Parathyroid adenoma (tissue), 2 donors: ENCODE results near the gene TEN1.

ENCODE experiments used
- H2AFZ ChIP-seq: fragments of 300-600 bp; sonication (generic); one replicate; pipeline ENCODE4 v1.7.0; 2017; ENCODE audit warnings: antibody characterized with exemption, mild to moderate bottlenecking
- H3K27ac ChIP-seq: fragments of 300-600 bp; sonication (generic); one replicate; pipeline ENCODE4 v1.7.0; 2017
- H3K27me3 ChIP-seq: fragments of 300-600 bp; sonication (generic); one replicate; pipeline ENCODE4 v1.7.0; 2017; ENCODE audit warnings: low read length; ENCODE audit not compliant: control insufficient read depth, insufficient read depth
- H3K36me3 ChIP-seq: fragments of 300-600 bp; sonication (generic); one replicate; pipeline ENCODE4 v1.7.0; 2017; ENCODE audit warnings: low read length; ENCODE audit not compliant: control insufficient read depth, insufficient read depth
- H3K4me1 ChIP-seq: fragments of 300-600 bp; sonication (generic); one replicate; pipeline ENCODE4 v1.7.0; 2017; ENCODE audit warnings: control low read depth
- H3K4me2 ChIP-seq: fragments of 300-600 bp; sonication (generic); one replicate; pipeline ENCODE4 v1.7.0; 2017; ENCODE audit warnings: low read length
- H3K4me3 ChIP-seq: fragments of 300-600 bp; sonication (generic); one replicate; pipeline ENCODE4 v1.7.0; 2017; ENCODE audit warnings: low read depth, low read length
- H3K79me2 ChIP-seq: fragments of 300-600 bp; sonication (generic); one replicate; pipeline ENCODE4 v1.7.0; 2017; ENCODE audit warnings: control low read depth
- H3K9ac ChIP-seq: fragments of 300-600 bp; sonication (generic); one replicate; pipeline ENCODE4 v1.7.0; 2017; ENCODE audit warnings: mild to moderate bottlenecking
- H3K9me3 ChIP-seq: fragments of 300-600 bp; sonication (generic); one replicate; pipeline ENCODE4 v1.7.0; 2017; ENCODE audit warnings: low read length; ENCODE audit not compliant: control insufficient read depth
- CTCF ChIP-seq: fragments of 300-600 bp; sonication (generic); IDR thresholded peaks from one replicate; pipeline ENCODE4 v1.7.0; 2017; ENCODE audit warnings: antibody characterized with exemption, mild to moderate bottlenecking
- donor health status: primary hyperparathyroidism.

The TEN1 gene

GRCh38 chr17:76018801-76019200 is 39.8 kb downstream of the TEN1 start:
- H3K79me2 ChIP-seq = no peaks in the 10 kb centered on the region
- H3K36me3 ChIP-seq = no peaks in the 10 kb centered on the region
- TF ChIP-seq CTCF = no peak
- H3K27ac ChIP-seq = no peak overlapping the region
- H3K9ac ChIP-seq = no peak overlapping the region
- H2AFZ ChIP-seq = no peak overlapping the region
- no peaks in the 10 kb centered on the region for H3K9me3 ChIP-seq
- H3K27me3 ChIP-seq = no peaks in the 10 kb centered on the region
- peaks cover 7% of the 10 kb centered on the region for H3K4me1 ChIP-seq
- H3K4me3 ChIP-seq = no peak overlapping the region
- H3K4me2 ChIP-seq = no peak overlapping the region

GRCh38 chr17:76019833-76020467 is 40.9 kb downstream of the TEN1 start:
- no peak overlapping the region for H3K4me2 ChIP-seq
- H3K9me3 ChIP-seq = no peaks in the 10 kb centered on the region
- H3K4me3 ChIP-seq = no peak overlapping the region
- no peak overlapping the region for H2AFZ ChIP-seq
- no peak overlapping the region for H3K27ac ChIP-seq
- H3K79me2 ChIP-seq = no peaks in the 10 kb centered on the region
- H3K27me3 ChIP-seq = no peaks in the 10 kb centered on the region
- H3K36me3 ChIP-seq = no peaks in the 10 kb centered on the region
- no peak overlapping the region for H3K9ac ChIP-seq
- no peaks in the 10 kb centered on the region for H3K4me1 ChIP-seq
- no peak for TF ChIP-seq CTCF

GRCh38 chr17:76022285-76022684 is 43.2 kb downstream of the TEN1 start:
- H3K4me1 ChIP-seq = no peaks in the 10 kb centered on the region
- H3K36me3 ChIP-seq = no peaks in the 10 kb centered on the region
- no peak for TF ChIP-seq CTCF

GRCh38 chr17:76022973-76023899 is 44.2 kb downstream of the TEN1 start:
- no peak overlapping the region for H3K27ac ChIP-seq

More at GRCh38 chr17:76022285-76022684, 43.2 kb downstream of the TEN1 start:
- Histone ChIP-seq H3K79me2 (no peaks in the 10 kb centered on the region), H3K27me3 (no peaks in the 10 kb centered on the region), H3K9ac (no peak overlapping the region), H3K27ac (no peak overlapping the region), H3K9me3 (no peaks in the 10 kb centered on the region), H3K4me3 (no peak overlapping the region), H3K4me2 (no peak overlapping the region), H2AFZ (no peak overlapping the region)

More at GRCh38 chr17:76022973-76023899, 44.2 kb downstream of the TEN1 start:
- no peak overlapping the region for H3K9ac ChIP-seq
- no peak for TF ChIP-seq CTCF
- no peaks in the 10 kb centered on the region for H3K79me2 ChIP-seq
- no peaks in the 10 kb centered on the region for H3K36me3 ChIP-seq
- no peak overlapping the region for H3K4me2 ChIP-seq
- peaks cover 7% of the 10 kb centered on the region for H3K4me1 ChIP-seq
- no peak overlapping the region for H2AFZ ChIP-seq
- no peak overlapping the region for H3K4me3 ChIP-seq
- no peaks in the 10 kb centered on the region for H3K9me3 ChIP-seq
- H3K27me3 ChIP-seq = no peaks in the 10 kb centered on the region
